ENCODE results near the gene BIN1. TPM values are rescaled to one million over a fixed set of nuclear protein-coding genes. Genes with fewer than 3 reads are reported as not detected.

BIN1 gene
- total RNA-seq, 1 experiment from 2014 or later, result 58.9 TPM

- CTCF ChIA-PET, result no interaction called here
- no peak for ATAC-seq
- no peak for DNase-seq
- Histone ChIP-seq H3K4me1 (ENCODE audit: insufficient read depth, low read length) (0 out of 2 replicates have a peak, but pooled peaks cover 10% of the 10 kb centered on the region), H2AFZ (ENCODE audit: low read length) (no peak overlapping the region), H3K9ac (ENCODE audit: low read length) (no peak overlapping the region), H3K4me3 (ENCODE audit: low read length) (no peak overlapping the region), H3K79me2 (ENCODE audit: low read length) (0 out of 2 replicates have a peak, but pooled peaks cover 4% of the 10 kb centered on the region), H3K27me3 (ENCODE audit: low read length) (no peaks in the 10 kb centered on the region), H4K20me1 (ENCODE audit: low read length) (no peaks in the 10 kb centered on the region), H3K36me3 (ENCODE audit: low read depth, low read length) (no peaks in the 10 kb centered on the region), H3K4me2 (ENCODE audit: low read length) (no peak overlapping the region), H3K27ac (ENCODE audit: low read length) (no peak overlapping the region), H3K9me3 (ENCODE audit: low read length) (no peaks in the 10 kb centered on the region), H3F3A (ENCODE audit: low read length, unreplicated experiment) (no peaks in the 10 kb centered on the region), H3K9me2 (replicated peaks; ENCODE audit: low read length) (no peaks in the 10 kb centered on the region)
- POLR2A ChIA-PET (ENCODE audit: unreplicated experiment), result no interaction called here
- intact Hi-C loops (cut with micrococcal nuclease), result no loop called here
- TF ChIP-seq EZH2phosphoT487 (IDR thresholded peaks at IDR 0.05; ENCODE audit: borderline replicate concordance, low read length) (no peak), EZH2 (IDR thresholded peaks at IDR 0.05; ENCODE audit: low read length, unreplicated experiment) (no peak)
- TF ChIP-seq, protein P1, sequence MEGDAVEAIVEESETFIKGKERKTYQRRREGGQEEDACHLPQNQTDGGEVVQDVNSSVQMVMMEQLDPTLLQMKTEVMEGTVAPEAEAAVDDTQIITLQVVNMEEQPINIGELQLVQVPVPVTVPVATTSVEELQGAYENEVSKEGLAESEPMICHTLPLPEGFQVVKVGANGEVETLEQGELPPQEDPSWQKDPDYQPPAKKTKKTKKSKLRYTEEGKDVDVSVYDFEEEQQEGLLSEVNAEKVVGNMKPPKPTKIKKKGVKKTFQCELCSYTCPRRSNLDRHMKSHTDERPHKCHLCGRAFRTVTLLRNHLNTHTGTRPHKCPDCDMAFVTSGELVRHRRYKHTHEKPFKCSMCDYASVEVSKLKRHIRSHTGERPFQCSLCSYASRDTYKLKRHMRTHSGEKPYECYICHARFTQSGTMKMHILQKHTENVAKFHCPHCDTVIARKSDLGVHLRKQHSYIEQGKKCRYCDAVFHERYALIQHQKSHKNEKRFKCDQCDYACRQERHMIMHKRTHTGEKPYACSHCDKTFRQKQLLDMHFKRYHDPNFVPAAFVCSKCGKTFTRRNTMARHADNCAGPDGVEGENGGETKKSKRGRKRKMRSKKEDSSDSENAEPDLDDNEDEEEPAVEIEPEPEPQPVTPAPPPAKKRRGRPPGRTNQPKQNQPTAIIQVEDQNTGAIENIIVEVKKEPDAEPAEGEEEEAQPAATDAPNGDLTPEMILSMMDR (conservative IDR thresholded peaks at IDR 0.05; ENCODE audit: low read depth, low read length), result no peak
- no TSS peak for BruUV-seq (replicated peaks)
These were observed 22.2 kb downstream of the BIN1 start for GRCh38 chr2:127084611-127085316.

GRCh38 chr2:127083819-127084503, 23.0 kb downstream of the BIN1 start:
- peak; percentile 37 for DNase-seq

More at GRCh38 chr2:127083819-127084503, 23.0 kb downstream of the BIN1 start:
- Histone ChIP-seq H3K27ac (ENCODE audit: low read length) (no peak overlapping the region), H3K27me3 (ENCODE audit: low read length) (no peaks in the 10 kb centered on the region), H3K36me3 (ENCODE audit: low read depth, low read length) (no peaks in the 10 kb centered on the region), H3F3A (ENCODE audit: low read length, unreplicated experiment) (no peaks in the 10 kb centered on the region), H3K4me2 (ENCODE audit: low read length) (no peak overlapping the region), H2AFZ (ENCODE audit: low read length) (no peak overlapping the region), H3K79me2 (ENCODE audit: low read length) (peaks cover 10% of the 10 kb centered on the region; the same call in 1 of the 2 replicates), H3K9ac (ENCODE audit: low read length) (no peak overlapping the region), H3K9me3 (ENCODE audit: low read length) (no peaks in the 10 kb centered on the region), H3K4me3 (ENCODE audit: low read length) (no peak overlapping the region), H4K20me1 (ENCODE audit: low read length) (peaks cover 3% of the 10 kb centered on the region; the same call in 1 of the 2 replicates), H3K9me2 (replicated peaks; ENCODE audit: low read length) (no peaks in the 10 kb centered on the region), H3K4me1 (ENCODE audit: insufficient read depth, low read length) (0 out of 2 replicates have a peak, but pooled peaks cover 10% of the 10 kb centered on the region)
- peak; percentile 45 for ATAC-seq
- no TSS peak for BruUV-seq (replicated peaks)
- intact Hi-C loops (cut with micrococcal nuclease), result no loop called here
- no peak for TF ChIP-seq EZH2 (IDR thresholded peaks at IDR 0.05; ENCODE audit: low read length, unreplicated experiment)
- no peak for TF ChIP-seq EZH2phosphoT487 (IDR thresholded peaks at IDR 0.05; ENCODE audit: borderline replicate concordance, low read length)
- TF ChIP-seq, protein P1 (conservative IDR thresholded peaks at IDR 0.05; ENCODE audit: low read depth, low read length), result no peak
- ChIA-PET POLR2A (ENCODE audit: unreplicated experiment) (no interaction called here), CTCF (no interaction called here)
